Liver (tissue), 3 donors: Measurements from ENCODE around the gene DIPK1B.

Experiments
- ATF3 ChIP-seq: IDR thresholded peaks from 2 replicates; pipeline ENCODE4 v1.6.1; 2016; ENCODE audit warnings: antibody characterized with exemption
- CTCF ChIP-seq: fragments of 150-350 bp; IDR thresholded peaks from 2 replicates; pipeline ENCODE4 v1.5.1; 2017; ENCODE audit warnings: improper control_type of control experiment, low read depth, low read length; ENCODE audit not compliant: missing input control
- EGR1 ChIP-seq, 2 donors: IDR thresholded peaks; 2 replicates each; pipeline ENCODE4 v1.6.1; 2016 to 2018; ENCODE audit warnings: antibody characterized with exemption in 2 of 2, low read depth in 2 of 2
- MAX ChIP-seq: IDR thresholded peaks from 2 replicates; pipeline ENCODE4 v1.6.1; 2016; ENCODE audit warnings: antibody characterized with exemption
- RAD21 ChIP-seq, 2 donors: IDR thresholded peaks; 2 replicates each; pipeline ENCODE4 v1.6.1; 2016; ENCODE audit warnings: antibody characterized with exemption in 2 of 2, mild to moderate bottlenecking in 2 of 2
- REST ChIP-seq: IDR thresholded peaks from 2 replicates; pipeline ENCODE4 v1.6.1; 2016; ENCODE audit warnings: antibody characterized with exemption, mild to moderate bottlenecking
- RXRA ChIP-seq, 2 donors: IDR thresholded peaks; 2 replicates each; pipeline ENCODE4 v1.6.1; 2017 to 2018; ENCODE audit warnings: antibody characterized with exemption in 2 of 2, mild to moderate bottlenecking in 1 of 2
- TAF1 ChIP-seq: conservative IDR thresholded peaks from 2 replicates; pipeline ENCODE4 v1.6.1; 2016; ENCODE audit warnings: antibody characterized with exemption, mild to moderate bottlenecking
- YY1 ChIP-seq: IDR thresholded peaks from 2 replicates; pipeline ENCODE4 v1.6.1; 2016; ENCODE audit warnings: antibody characterized with exemption, mild to moderate bottlenecking
- ZBTB33 ChIP-seq: IDR thresholded peaks from 2 replicates; pipeline ENCODE4 v1.6.1; 2016; ENCODE audit warnings: antibody characterized with exemption
- donor health status: healthy.
- donor health status: healthy.

GRCh38 chr9:136678624-136679023 lies 33.7 kb upstream of the DIPK1B start:
- TF ChIP-seq CTCF (no peak), YY1 (no peak), TAF1 (no peak), REST (no peak), MAX (no peak), RAD21 (IDR thresholded peaks at IDR 0.05) (no peak), ATF3 (no peak), RXRA (IDR thresholded peaks at IDR 0.05) (no peak), ZBTB33 (no peak), EGR1 (IDR thresholded peaks at IDR 0.05; ENCODE audit: low read depth in 2 of 2) (no peak)
